SK-N-MC (cell line): ENCODE results near the gene ZRSR2.

ENCODE experiments used
- EZH2 ChIP-seq: fragments of 200-600 bp; sonication (generic); IDR thresholded peaks from one replicate; pipeline ENCODE4 v1.6.1; 2017; ENCODE audit warnings: antibody characterized with exemption
- POLR2AphosphoS5 ChIP-seq: IDR thresholded peaks from 2 replicates; pipeline ENCODE4 v1.6.1; 2012; ENCODE audit warnings: mild to moderate bottlenecking, low read depth, low read length, borderline replicate concordance

DNA sequence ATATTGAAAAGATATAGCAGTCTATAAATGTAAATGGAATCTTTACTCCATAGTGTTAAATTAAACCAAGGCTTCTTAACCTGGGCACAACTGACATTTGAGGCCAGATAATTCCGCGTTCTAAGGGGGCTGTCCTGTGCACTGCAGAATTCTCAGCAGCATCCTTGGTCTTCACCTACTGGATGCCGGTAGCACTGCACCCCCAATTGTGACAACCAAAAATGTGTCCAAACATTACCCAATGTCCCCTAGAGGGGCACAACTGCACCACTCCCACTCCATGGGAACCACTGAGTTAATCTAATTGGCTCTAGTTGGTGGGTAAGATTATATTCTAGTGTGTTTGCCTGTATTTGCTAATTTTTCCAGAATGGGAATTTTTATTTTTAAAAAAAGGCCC is 47.7 kb downstream of the ZRSR2 start:
- TF ChIP-seq EZH2, result no peak
- TF ChIP-seq POLR2AphosphoS5, result no peak
